Adrenal gland (tissue), 5 donors: ENCODE data around the gene TNFAIP8.

Source experiments
- CTCF ChIP-seq, 6 experiments: fragments of 450-650 bp in 4 of 6; fragments of 200-600 bp in 2 of 6; sonication (generic) in 1 of 6; IDR thresholded peaks; 1 replicate in 5 of 6; 2 replicates in 1 of 6; pipeline versions ENCODE4 v1.5.1 to v1.8.0; 2016 to 2021; ENCODE audit warnings: antibody characterized with exemption in 6 of 6, mild to moderate bottlenecking in 2 of 6, moderate library complexity in 1 of 6
- POLR2A ChIP-seq, 2 donors: fragments of 450-650 bp; IDR thresholded peaks; one replicate each; pipeline ENCODE4 v1.6.1; 2017; ENCODE audit warnings: antibody characterized with exemption in 2 of 2, mild to moderate bottlenecking in 2 of 2, moderate library complexity in 1 of 2
- donor health status: DM: no; HTN: no; CAD: no.

GRCh38 chr5:119371146-119371545 lies 15.3 kb downstream of the TNFAIP8 start:
- TF ChIP-seq CTCF (IDR thresholded peaks at IDR 0.05), result no peak
- TF ChIP-seq POLR2A (IDR thresholded peaks at IDR 0.05), result no peak
